ENCODE data around the gene MYO5A.

MYO5A gene

DNA sequence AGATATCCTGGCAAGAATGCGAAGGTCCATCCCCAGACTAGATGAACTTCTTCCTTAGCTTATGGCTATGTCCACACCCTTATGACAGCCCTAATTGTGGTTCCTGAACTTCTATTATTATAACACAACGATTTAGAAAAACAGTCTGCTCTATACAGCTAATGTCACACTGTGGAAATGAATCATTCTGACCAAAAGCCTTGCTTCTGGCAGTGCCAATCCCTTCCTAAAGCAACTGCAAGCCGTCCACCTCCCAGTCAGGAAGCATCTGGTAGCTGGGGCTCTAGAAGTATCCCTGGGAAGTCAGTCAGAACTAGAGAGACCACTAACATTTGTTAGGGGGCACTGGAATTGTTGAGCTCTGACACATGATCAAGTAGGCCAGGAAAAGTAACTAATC is 45.0 kb downstream of the MYO5A start:
- ChIA-PET CTCF (no interaction called here), POLR2A (no interaction called here)
- TF ChIP-seq ZNF776 (tag by site-specific recombination; IDR thresholded peaks at IDR 0.05; ENCODE audit: borderline replicate concordance) (no peak), HOXC10 (CRISPR knock-in tag; IDR thresholded peaks at IDR 0.05) (no peak), SCRT1 (tag by site-specific recombination; IDR thresholded peaks at IDR 0.05; ENCODE audit: borderline replicate concordance) (no peak), ZNF112 (tag by site-specific recombination; IDR thresholded peaks at IDR 0.05) (no peak)
- no peak overlapping the region for H3K4me3 ChIP-seq (ENCODE audit: low read depth, low read length)
- 0 out of 2 replicates have a peak, but pooled peaks cover 2% of the 10 kb centered on the region for H3K4me1 ChIP-seq (ENCODE audit: control insufficient read depth, insufficient read depth, low read length)
- no peak overlapping the region for H3K27ac ChIP-seq (ENCODE audit: extremely low read depth, low read depth, low read length)
- H3K36me3 ChIP-seq (ENCODE audit: control insufficient read depth in 2 of 2, insufficient read depth in 1 of 2, low read length in 2 of 2) = no peaks in the 10 kb centered on the region; a peak in 1 of 3 replicates
- H3K9me3 ChIP-seq (ENCODE audit: control insufficient read depth, insufficient read depth, low read depth, low read length) = no peaks in the 10 kb centered on the region

DNA sequence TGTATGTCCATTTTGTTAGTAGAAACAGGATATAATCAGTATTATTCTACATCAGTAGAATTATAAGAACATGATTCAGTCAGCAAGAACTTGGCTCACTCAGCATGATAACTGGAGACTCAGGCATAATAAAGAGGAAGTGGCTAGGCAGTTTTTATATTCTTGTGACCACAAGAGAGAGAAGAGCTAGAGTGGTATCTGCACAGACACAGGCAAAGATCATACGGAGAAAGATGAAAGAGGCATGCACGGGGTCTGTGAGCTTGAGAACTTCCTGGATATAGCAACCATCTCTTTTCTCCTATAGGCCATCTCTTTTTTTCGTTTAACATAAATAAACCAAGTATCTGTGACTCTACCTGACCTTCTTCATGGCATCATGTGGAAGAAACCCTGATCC is 46.8 kb downstream of the MYO5A start:
- POLR2A ChIA-PET = no interaction called here
- no peaks in the 10 kb centered on the region for H3K4me1 ChIP-seq (ENCODE audit: control insufficient read depth, insufficient read depth, low read length)
- H3K27ac ChIP-seq (ENCODE audit: extremely low read depth, low read depth, low read length) = no peak overlapping the region
- TF ChIP-seq ZNF792 (tag by site-specific recombination; IDR thresholded peaks at IDR 0.05) = no peak
- TF ChIP-seq, protein P1, sequence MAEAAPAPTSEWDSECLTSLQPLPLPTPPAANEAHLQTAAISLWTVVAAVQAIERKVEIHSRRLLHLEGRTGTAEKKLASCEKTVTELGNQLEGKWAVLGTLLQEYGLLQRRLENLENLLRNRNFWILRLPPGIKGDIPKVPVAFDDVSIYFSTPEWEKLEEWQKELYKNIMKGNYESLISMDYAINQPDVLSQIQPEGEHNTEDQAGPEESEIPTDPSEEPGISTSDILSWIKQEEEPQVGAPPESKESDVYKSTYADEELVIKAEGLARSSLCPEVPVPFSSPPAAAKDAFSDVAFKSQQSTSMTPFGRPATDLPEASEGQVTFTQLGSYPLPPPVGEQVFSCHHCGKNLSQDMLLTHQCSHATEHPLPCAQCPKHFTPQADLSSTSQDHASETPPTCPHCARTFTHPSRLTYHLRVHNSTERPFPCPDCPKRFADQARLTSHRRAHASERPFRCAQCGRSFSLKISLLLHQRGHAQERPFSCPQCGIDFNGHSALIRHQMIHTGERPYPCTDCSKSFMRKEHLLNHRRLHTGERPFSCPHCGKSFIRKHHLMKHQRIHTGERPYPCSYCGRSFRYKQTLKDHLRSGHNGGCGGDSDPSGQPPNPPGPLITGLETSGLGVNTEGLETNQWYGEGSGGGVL (tag by site-specific recombination; IDR thresholded peaks at IDR 0.05) = no peak
- no peak for TF ChIP-seq KLF17 (tag by site-specific recombination; IDR thresholded peaks at IDR 0.05)
- no peak for TF ChIP-seq ZNF626 (tag by site-specific recombination; IDR thresholded peaks at IDR 0.05)
- TF ChIP-seq OSR2 (tag by site-specific recombination; IDR thresholded peaks at IDR 0.05) = no peak
- TF ChIP-seq, protein P2, sequence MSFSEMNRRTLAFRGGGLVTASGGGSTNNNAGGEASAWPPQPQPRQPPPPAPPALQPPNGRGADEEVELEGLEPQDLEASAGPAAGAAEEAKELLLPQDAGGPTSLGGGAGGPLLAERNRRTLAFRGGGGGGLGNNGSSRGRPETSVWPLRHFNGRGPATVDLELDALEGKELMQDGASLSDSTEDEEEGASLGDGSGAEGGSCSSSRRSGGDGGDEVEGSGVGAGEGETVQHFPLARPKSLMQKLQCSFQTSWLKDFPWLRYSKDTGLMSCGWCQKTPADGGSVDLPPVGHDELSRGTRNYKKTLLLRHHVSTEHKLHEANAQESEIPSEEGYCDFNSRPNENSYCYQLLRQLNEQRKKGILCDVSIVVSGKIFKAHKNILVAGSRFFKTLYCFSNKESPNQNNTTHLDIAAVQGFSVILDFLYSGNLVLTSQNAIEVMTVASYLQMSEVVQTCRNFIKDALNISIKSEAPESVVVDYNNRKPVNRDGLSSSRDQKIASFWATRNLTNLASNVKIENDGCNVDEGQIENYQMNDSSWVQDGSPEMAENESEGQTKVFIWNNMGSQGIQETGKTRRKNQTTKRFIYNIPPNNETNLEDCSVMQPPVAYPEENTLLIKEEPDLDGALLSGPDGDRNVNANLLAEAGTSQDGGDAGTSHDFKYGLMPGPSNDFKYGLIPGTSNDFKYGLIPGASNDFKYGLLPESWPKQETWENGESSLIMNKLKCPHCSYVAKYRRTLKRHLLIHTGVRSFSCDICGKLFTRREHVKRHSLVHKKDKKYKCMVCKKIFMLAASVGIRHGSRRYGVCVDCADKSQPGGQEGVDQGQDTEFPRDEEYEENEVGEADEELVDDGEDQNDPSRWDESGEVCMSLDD (tag by site-specific recombination; IDR thresholded peaks at IDR 0.05) = no peak
- TF ChIP-seq, protein P3, sequence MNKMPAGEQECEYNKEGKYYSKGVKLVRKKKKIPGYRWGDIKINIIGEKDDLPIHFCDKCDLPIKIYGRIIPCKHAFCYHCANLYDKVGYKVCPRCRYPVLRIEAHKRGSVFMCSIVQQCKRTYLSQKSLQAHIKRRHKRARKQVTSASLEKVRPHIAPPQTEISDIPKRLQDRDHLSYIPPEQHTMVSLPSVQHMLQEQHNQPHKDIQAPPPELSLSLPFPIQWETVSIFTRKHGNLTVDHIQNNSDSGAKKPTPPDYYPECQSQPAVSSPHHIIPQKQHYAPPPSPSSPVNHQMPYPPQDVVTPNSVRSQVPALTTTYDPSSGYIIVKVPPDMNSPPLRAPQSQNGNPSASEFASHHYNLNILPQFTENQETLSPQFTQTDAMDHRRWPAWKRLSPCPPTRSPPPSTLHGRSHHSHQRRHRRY (tag by site-specific recombination; IDR thresholded peaks at IDR 0.05) = no peak
- no peak for TF ChIP-seq ZNF596 (tag by site-specific recombination; IDR thresholded peaks at IDR 0.05)
- TF ChIP-seq ZBTB17 (tag by site-specific recombination; IDR thresholded peaks at IDR 0.05) = no peak
- TF ChIP-seq, protein P4, sequence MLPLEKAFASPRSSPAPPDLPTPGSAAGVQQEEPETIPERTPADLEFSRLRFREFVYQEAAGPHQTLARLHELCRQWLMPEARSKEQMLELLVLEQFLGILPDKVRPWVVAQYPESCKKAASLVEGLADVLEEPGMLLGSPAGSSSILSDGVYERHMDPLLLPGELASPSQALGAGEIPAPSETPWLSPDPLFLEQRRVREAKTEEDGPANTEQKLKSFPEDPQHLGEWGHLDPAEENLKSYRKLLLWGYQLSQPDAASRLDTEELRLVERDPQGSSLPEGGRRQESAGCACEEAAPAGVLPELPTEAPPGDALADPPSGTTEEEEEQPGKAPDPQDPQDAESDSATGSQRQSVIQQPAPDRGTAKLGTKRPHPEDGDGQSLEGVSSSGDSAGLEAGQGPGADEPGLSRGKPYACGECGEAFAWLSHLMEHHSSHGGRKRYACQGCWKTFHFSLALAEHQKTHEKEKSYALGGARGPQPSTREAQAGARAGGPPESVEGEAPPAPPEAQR (tag by site-specific recombination; IDR thresholded peaks at IDR 0.05) = no peak
- TF ChIP-seq ZNF600 (tag by site-specific recombination; IDR thresholded peaks at IDR 0.05) = no peak
- no peak for TF ChIP-seq ZNF621 (tag by site-specific recombination; IDR thresholded peaks at IDR 0.05)
- H3K4me3 ChIP-seq (ENCODE audit: low read depth, low read length) = no peak overlapping the region
- no peaks in the 10 kb centered on the region for H3K36me3 ChIP-seq (ENCODE audit: control insufficient read depth in 2 of 2, insufficient read depth in 1 of 2, low read length in 2 of 2)
- CTCF ChIA-PET = no interaction called here
- no peaks in the 10 kb centered on the region for H3K9me3 ChIP-seq (ENCODE audit: control insufficient read depth, insufficient read depth, low read depth, low read length)

Measured in HEK293 (cell line).